NB4 (cell line): ENCODE measurements around the gene UBE2F.
"Not testable (repeated sequence)": the region's sequence is repeated elsewhere in the genome, so short reads cannot be mapped to it uniquely, and the experiment has no call there.

Experiments used
- DNase-seq: peaks from one replicate; pipeline ENCODE4 v3.0.0; 2010; ENCODE audit warnings: low read depth
- H3K4me3 ChIP-seq: one replicate; pipeline ENCODE4 v1.5.1; 2011; ENCODE audit warnings: mild to moderate bottlenecking, low read depth, low read length, moderate library complexity
- MYC ChIP-seq: IDR thresholded peaks from 2 replicates; pipeline ENCODE4 v1.6.1; 2011; ENCODE audit warnings: low read depth, low read length
- POLR2A ChIP-seq: IDR thresholded peaks from 2 replicates; pipeline ENCODE4 v1.6.1; 2011; ENCODE audit warnings: mild to moderate bottlenecking; ENCODE audit not compliant: insufficient read length; ENCODE audit errors: extremely low read depth
- TF ChIP-seq, protein P1 (sequence below): IDR thresholded peaks from 2 replicates; pipeline ENCODE4 v1.6.1; 2011; ENCODE audit warnings: low read depth, low read length
- TF ChIP-seq, protein P2 (sequence below): IDR thresholded peaks from one replicate; pipeline ENCODE4 v1.5.1; 2012; ENCODE audit warnings: low read depth, low read length

The UBE2F gene

DNA sequence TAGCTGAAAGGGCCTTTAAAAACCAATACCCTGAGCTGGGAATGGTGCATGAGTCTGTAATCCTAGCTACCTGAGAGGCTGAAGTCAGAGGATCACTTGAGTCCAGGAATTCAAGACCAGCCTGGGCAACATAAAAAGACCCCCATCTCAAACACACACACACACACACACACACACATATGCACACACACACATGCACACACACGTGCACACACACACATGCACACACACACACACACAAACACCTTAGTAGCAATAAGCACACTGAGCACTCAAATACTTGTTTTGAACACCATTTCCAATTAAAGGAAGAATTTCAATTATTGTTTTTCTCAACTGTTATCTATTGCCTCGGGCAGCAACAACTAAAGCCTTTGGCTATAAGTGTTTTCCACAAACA is 25.6 kb upstream of the UBE2F start:
- DNase-seq = no peak
- TF ChIP-seq, protein P1, sequence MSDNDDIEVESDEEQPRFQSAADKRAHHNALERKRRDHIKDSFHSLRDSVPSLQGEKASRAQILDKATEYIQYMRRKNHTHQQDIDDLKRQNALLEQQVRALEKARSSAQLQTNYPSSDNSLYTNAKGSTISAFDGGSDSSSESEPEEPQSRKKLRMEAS = no peak
- TF ChIP-seq, protein P2, sequence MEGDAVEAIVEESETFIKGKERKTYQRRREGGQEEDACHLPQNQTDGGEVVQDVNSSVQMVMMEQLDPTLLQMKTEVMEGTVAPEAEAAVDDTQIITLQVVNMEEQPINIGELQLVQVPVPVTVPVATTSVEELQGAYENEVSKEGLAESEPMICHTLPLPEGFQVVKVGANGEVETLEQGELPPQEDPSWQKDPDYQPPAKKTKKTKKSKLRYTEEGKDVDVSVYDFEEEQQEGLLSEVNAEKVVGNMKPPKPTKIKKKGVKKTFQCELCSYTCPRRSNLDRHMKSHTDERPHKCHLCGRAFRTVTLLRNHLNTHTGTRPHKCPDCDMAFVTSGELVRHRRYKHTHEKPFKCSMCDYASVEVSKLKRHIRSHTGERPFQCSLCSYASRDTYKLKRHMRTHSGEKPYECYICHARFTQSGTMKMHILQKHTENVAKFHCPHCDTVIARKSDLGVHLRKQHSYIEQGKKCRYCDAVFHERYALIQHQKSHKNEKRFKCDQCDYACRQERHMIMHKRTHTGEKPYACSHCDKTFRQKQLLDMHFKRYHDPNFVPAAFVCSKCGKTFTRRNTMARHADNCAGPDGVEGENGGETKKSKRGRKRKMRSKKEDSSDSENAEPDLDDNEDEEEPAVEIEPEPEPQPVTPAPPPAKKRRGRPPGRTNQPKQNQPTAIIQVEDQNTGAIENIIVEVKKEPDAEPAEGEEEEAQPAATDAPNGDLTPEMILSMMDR = no peak
- TF ChIP-seq POLR2A (no peak), MYC (no peak)
- H3K4me3 ChIP-seq = no peak overlapping the region

DNA sequence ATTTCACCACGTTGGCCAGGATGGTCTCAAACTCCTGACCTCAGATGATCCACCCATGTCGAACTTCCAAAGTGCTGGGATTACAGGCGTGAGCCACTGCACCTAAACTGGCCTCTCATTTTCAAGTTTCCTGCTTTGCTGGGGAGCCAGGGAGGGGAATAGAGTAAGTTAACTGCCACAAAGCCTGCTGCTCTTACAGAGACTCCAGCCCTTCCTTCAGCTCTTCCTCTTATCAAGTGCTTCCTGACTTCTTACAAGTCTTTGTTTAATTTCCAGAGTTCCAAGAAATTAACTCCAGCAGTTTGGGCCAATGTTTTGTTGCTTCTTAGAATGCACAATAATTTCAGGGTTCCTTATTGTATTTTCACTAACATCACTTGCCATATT is 24.3 kb upstream of the UBE2F start:
- TF ChIP-seq, protein P1 = no peak
- TF ChIP-seq, protein P2 = no peak
- TF ChIP-seq MYC (no peak), POLR2A (no peak)
- no peak for DNase-seq
- H3K4me3 ChIP-seq = no peak overlapping the region

DNA sequence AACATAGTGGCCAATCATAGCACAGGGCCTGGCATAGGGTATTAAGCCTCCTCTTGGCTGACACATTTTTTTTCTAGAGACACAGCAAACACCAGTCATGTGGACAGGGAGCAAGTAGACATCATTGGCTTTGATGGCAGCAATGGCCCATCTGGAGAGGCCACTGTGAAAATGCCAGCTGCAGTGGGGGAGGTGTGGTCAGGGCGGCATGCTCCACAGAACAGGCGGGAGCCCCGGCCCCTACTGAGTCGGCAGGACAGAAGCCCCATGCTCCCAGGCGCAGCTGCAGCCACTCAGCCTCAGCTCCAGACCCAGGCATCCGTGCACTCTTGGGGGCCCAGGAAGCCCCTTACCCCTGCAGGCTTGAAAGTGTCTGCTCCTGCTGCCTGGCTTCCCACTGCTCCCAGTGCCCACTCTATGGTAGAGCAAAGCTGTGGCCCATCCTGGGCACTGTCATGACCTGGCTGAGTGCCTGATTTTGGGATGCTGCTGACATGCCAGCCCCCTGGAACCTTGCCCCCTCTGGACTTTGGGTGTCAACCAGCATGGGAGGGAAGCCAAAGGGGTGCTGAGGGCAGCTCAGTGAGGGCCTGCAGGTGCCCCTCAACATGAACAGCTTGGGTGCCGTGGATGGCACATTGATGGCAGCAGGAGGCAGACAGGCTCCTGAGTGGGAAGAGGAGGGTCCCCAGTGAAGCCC is 23.3 kb upstream of the UBE2F start:
- TF ChIP-seq, protein P1 = no peak
- TF ChIP-seq POLR2A (no peak), MYC (no peak)
- TF ChIP-seq, protein P2 = no peak
- DNase-seq = no peak
- H3K4me3 ChIP-seq = no peak overlapping the region

DNA sequence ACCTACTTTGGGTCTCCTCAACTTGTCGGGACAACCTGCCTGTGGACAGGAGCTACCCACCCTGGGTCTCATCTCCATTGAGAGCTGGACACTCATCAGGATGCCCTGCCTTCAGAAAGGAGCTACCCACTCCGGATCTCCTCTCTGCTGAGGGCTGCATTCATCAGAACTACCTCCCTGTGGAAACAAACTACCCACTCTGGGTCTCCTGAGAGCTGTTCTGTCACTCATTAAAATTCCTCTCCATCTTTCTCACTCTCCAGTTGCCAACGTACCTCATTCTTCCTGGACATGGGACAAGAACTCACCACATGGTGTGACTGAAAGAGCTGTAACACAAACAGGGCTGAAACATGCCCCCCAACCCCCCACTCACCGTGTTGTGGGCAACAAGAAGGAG is 22.5 kb upstream of the UBE2F start:
- no peak for DNase-seq
- TF ChIP-seq POLR2A (no peak), MYC (no peak)
- TF ChIP-seq, protein P2 = no peak
- TF ChIP-seq, protein P1 = no peak
- no peak overlapping the region for H3K4me3 ChIP-seq

DNA sequence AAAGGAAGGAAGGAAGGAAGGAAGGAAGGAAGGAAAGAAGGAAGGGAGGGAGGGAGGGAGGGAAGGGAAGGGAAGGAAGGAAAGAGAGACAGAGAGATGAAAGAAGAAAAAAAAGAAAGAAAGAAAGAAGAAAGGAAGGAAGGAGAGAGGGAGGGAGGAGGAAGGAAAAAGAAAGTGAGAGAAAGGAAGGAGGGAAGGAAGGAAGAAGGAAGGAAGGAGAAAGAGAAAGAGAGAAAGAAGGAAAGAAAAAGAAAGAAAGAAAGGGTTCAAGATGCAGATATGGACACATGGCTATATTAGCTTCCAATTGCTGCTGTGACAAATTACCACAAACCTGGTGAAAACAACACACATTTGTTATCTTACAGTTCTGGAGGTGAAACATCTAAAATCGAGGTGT is 20.4 kb upstream of the UBE2F start:
- TF ChIP-seq POLR2A (no peak), MYC (no peak)
- TF ChIP-seq, protein P1 = no peak
- DNase-seq = no peak
- H3K4me3 ChIP-seq = no peak overlapping the region

DNA sequence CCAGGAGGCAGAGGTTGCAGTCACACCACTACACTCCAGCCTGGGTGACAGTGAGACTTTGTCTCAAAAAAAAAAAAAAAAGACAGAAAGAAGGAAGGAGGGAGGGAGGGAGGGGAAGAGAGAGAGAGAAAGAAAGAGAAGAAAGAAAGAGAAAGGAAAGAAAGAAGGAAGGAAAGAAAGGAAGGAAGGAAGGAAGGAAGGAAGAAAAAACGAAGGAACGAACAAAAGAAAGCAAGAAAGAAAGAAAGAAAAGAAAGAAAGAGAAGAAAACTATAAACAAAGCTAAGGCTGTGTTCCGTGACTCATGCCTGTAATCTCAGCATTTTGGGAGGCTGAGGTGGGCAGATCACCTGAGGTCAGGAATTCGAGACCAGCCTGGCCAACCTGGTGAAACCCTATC is 15.5 kb upstream of the UBE2F start:
- H3K4me3 ChIP-seq, DNase-seq: not testable (repeated sequence)

DNA sequence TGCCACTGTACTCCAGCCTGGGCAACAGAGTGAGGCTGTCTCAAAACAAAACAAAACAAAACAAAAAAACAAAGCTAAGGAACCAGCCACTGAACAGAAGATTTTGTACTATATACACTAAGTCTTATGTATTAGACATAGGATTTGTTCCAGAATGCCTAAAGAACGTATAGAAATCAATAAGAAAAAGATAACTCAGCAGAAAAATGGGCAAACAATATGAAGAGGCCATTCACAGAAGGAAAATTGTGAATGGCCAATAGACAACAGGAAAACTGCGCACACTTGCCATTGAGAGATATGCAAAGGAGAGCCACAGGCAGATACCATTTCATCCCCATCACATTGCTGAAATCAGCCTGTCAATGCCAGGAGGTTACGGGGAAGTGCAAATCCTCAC is 14.9 kb upstream of the UBE2F start:
- TF ChIP-seq, protein P2 = no peak
- TF ChIP-seq POLR2A = no peak
- TF ChIP-seq, protein P1 = no peak
- TF ChIP-seq MYC = no peak
- H3K4me3 ChIP-seq = no peak overlapping the region
- DNase-seq = no peak
